KOPT-K1 (cell line): Measurements from ENCODE around the gene SART1.

Experiments used
- H3K27ac ChIP-seq: fragments of 200-600 bp; sonication (generic); 2 replicates; pipeline ENCODE4 v1.5.1; 2016; ENCODE audit warnings: antibody characterized with exemption, mild to moderate bottlenecking, low read depth, low read length; ENCODE audit not compliant: poor library complexity, severe bottlenecking
- H3K36me3 ChIP-seq: fragments of 200-600 bp; sonication (generic); 2 replicates; pipeline ENCODE4 v1.5.1; 2017; ENCODE audit warnings: antibody characterized with exemption, mild to moderate bottlenecking, low read length, moderate library complexity; ENCODE audit not compliant: insufficient read depth
- H3K9me3 ChIP-seq: fragments of 200-600 bp; sonication (generic); 2 replicates; pipeline ENCODE4 v1.5.1; 2017; ENCODE audit warnings: antibody characterized with exemption, low read length, mild to moderate bottlenecking; ENCODE audit not compliant: insufficient read depth, poor library complexity, severe bottlenecking

Gene SART1

DNA sequence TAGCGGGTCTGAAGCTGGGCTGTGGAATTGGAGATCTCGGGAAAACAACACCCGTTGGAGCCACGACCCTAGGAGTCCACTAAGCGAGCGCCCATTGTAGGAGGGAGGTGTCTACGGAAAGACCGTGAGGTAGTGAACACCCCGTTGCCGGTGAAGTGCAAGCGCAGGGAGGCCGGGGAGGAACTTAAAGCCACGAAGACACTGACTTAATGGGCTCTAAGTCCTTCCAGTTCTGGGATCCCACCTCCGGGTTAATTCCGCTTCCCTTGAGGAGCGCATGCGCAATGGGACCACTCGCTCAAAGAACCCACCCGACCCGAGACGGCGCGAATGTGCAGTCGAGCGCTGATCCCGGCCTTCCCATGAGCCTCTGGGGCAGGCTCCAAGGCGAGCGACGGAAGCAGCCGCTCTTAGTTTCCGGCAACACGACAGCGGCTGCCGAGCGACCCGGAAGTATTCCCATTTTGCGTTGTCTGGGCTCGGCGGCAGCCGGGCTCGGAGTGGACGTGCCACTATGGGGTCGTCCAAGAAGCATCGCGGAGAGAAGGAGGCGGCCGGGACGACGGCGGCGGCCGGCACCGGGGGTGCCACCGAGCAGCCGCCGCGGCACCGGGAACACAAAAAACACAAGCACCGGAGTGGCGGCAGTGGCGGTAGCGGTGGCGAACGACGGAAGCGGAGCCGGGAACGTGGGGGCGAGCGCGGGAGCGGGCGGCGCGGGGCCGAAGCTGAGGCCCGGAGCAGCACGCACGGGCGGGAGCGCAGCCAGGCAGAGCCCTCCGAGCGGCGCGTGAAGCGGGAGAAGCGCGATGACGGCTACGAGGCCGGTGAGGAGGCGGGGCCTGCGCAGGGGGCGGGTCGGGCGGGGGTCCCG, at the start of gene SART1:
Gene SART1 (plus strand): TSS at position 468 of the 874 bp plus-strand sequence. CDS start 47 bp downstream, at position 515.
- H3K27ac ChIP-seq: peak within 1 kb of the TSS; percentile 82
- H3K9me3 ChIP-seq: no peaks in the 10 kb centered on the region
- H3K36me3 ChIP-seq: peaks cover 34% of the 10 kb centered on the region

DNA sequence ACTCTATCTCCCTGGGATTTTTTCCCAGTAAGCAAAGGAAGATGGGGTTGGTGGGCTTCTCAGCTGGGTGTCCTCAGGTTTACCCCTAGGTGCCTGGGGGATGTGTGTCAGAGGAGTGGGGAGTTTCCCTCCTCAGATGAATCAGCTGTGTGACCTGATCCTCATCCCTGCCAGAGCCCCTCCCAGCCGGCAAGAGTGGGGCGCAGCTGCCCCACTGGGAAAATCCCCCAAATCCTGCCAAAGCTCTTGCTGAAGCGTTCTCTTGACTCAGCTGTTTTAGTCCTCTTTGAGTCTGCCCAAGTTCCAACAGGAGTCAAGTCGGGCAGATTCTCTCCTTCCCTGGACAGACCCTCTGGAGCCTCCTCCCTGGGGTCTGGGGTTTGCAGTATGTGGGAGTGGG, 48.7 kb upstream of the SART1 start:
- Histone ChIP-seq H3K9me3 (no peaks in the 10 kb centered on the region), H3K27ac (no peak overlapping the region), H3K36me3 (no peaks in the 10 kb centered on the region)

DNA sequence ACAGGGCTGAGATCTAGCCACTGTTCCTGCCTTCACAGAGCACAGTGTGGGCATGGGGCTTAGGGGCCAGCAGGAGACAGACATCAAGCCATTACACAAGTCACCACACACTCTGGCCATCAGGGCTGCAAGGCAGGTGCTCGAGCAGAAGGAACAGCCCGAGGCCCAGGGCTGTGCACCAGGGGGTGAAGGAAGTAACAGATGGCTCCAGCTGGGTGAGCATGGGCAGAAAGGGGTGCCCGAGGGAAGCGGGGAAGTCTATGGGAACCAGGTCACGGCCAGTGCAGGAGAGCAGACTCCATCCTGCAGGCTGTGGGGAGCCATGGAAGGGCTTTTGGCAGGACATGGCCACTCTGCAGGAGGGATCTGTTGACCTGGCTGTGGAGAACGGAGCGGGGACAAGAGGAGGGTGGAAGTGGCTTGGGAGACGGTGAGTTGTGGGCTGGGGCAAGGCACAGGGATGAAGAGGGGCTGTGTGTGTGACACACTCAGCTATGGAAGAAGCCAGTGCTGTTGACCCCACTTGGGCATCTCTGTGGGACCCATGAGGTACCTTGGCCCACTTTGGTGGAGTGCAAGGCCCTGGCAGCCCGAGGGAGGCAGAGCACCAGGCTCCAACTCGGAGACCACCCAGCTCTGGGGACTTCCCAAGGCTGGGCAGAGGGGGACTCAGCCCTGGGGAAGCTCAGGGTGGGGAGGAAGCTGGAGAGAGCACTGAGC, 46.3 kb upstream of the SART1 start:
- Histone ChIP-seq H3K27ac (no peak overlapping the region), H3K36me3 (no peaks in the 10 kb centered on the region), H3K9me3 (no peaks in the 10 kb centered on the region)

- no peaks in the 10 kb centered on the region for H3K9me3 ChIP-seq
- H3K27ac ChIP-seq: no peak overlapping the region
- H3K36me3 ChIP-seq: peaks cover 4% of the 10 kb centered on the region; the same call in 1 of the 2 replicates
These were observed 45.7 kb upstream of the SART1 start for GRCh38 chr11:65915821-65916251.

- Histone ChIP-seq H3K36me3 (peaks cover 8% of the 10 kb centered on the region; the same call in 1 of the 2 replicates), H3K27ac (no peak overlapping the region), H3K9me3 (no peaks in the 10 kb centered on the region)
These were observed 45.1 kb upstream of the SART1 start for GRCh38 chr11:65916391-65916790.

DNA sequence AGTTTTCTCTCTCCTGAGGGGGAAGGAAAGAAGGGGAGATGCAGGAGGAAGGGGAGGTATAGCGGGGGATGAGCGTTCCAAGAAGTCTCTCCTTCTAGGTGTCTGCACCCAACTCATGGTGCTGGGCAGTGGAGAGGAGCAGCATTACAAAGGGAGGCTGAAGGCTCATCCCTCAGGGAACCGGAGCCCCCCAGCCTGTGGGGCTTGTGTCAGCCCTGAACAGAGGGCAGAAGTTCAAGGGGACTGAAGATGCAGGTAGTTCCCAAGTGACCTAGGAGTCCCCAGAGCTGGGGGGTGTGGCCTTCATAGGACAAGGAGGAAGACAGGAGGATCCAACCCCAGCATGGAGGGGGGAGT, 44.5 kb upstream of the SART1 start:
- peaks cover 15% of the 10 kb centered on the region for H3K36me3 ChIP-seq
- H3K9me3 ChIP-seq: no peaks in the 10 kb centered on the region
- H3K27ac ChIP-seq: no peak overlapping the region

GRCh38 chr11:65917434-65918210, 43.9 kb upstream of the SART1 start:
- Histone ChIP-seq H3K27ac (peak overlapping the region; percentile 90), H3K36me3 (peaks cover 20% of the 10 kb centered on the region), H3K9me3 (no peaks in the 10 kb centered on the region)

DNA sequence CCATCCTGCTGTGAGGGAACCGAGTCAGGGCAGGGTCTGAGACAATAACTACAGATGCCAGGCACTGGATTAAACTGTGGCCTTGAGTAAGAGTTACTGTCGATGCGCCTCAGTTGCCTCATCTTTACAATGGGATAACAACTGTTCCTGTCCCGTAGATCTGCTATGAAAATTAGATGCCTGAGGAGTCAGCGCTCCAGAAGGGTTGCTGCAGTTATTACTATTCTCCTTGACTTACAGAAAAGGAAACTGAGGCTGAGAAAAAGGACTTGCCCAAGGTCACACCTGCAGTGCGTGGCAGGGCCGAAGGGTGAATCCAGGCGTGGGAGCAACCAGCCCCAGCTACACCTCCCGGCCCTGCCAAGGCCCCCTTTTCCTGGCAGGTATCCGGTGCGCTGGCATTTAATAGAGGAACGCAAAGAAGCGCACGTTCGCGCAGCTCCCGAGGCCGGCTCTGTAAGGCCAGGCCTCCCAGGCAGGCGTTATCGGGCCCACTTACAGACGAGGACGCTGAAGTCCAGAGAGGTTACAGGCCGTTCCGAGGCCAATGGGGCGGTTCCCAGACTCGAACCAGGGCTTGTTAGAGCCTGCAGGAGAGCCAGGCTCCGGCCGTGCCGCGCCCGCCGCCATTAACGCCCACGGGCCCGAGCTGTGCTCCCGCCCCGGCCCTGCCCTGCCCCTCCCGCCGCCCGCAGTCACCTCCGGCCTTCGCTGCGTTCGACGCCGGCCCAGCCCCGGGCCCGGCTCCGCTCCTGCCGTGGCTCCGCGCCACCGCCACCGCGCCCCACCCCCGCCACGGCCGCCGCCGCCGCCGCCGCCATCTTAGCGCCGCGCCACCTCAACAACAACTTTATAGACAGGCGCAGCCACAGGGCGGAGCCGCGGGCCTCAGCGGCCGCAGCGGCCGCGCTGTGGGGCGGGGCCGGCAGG, 43.1 kb upstream of the SART1 start, which contains the start of gene C11orf68:
Gene C11orf68 (minus strand): TSS at position 852 of the 930 bp plus-strand sequence. CDS start 31 bp downstream, at position 821.
- peak within 1 kb of the TSS; percentile 90 for H3K27ac ChIP-seq
- no peaks in the 10 kb centered on the region for H3K9me3 ChIP-seq
- H3K36me3 ChIP-seq: peaks cover 29% of the 10 kb centered on the region

DNA sequence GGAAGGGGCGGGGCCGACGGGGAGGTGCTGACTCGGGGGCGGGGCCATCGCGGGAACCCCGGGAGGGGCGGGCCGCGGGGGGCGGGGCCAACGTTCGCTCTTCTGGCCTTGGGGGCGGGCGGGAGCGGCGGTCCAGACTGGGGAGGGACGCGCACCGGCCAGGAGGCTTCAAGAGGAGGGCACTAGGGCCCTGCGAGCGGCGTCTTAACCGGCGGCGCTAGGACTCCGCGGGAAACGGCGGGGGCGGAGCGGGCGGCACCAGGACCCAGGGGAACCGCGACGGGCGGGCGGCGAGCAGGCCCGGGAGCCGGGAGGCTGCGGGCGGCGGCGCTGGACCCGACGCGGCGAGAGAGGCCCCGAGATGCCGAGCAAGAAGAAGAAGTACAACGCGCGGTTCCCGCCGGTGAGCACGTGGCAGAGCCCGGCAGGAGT, 42.4 kb upstream of the SART1 start, which contains the start of gene DRAP1:
Gene DRAP1 (plus strand): TSS at position 286 of the 432 bp plus-strand sequence. CDS start 76 bp downstream, at position 362.
- H3K36me3 ChIP-seq: peaks cover 31% of the 10 kb centered on the region
- no peaks in the 10 kb centered on the region for H3K9me3 ChIP-seq
- peak within 1 kb of the TSS; percentile 90 for H3K27ac ChIP-seq

DNA sequence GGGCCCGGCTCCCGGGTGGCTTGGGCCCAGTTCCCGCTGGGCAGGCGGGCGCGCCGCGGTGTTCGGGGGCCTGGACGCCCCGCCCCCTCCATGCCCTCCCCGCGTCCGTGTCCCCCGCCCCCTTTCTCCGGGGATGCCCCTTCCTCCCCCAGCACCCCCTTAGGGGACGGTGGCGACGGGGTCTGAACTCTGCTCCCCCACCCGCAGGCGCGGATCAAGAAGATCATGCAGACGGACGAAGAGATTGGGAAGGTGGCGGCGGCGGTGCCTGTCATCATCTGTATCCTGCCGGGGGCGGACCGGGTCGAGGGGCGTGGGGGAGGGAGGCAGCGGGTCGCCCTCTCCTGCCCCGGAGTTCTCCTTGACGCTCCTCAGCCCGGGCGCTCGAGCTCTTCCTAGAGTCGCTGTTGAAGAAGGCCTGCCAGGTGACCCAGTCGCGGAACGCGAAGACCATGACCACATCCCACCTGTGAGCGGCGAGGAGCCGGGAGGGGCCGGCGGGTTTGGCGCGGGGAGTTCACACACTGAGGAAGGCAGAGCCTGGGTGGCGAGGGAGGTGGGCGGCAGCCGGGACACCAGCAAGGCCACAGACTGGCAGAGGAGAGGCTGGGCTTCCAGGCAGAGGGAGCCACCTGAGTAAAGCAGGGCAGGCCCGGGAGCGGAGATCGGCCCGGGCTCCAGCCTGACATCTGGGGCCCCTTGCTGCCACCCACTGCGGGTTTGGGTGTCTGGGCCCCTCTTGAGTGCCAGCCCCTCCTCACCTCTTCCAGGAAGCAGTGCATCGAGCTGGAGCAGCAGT, 41.8 kb upstream of the SART1 start:
- Histone ChIP-seq H3K9me3 (no peaks in the 10 kb centered on the region), H3K27ac (peak overlapping the region; percentile 84), H3K36me3 (peaks cover 37% of the 10 kb centered on the region)

DNA sequence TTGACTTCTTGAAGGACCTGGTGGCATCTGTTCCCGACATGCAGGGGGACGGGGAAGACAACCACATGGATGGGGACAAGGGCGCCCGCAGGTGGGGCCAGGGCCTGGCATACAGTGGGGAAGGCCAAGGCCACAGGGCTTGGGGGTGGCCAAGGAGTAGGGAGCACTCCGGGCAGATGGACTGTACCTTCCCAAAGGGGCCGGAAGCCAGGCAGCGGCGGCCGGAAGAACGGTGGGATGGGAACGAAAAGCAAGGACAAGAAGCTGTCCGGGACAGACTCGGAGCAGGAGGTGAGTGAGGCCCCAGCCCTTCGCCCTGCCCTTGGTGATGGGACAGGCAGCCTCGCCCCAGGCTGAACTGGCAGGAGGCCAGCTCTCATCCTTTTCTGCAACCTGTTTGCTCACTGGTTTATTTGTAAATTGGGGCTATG, 41.1 kb upstream of the SART1 start:
- Histone ChIP-seq H3K36me3 (peaks cover 42% of the 10 kb centered on the region), H3K9me3 (no peaks in the 10 kb centered on the region), H3K27ac (peak overlapping the region; percentile 84)

DNA sequence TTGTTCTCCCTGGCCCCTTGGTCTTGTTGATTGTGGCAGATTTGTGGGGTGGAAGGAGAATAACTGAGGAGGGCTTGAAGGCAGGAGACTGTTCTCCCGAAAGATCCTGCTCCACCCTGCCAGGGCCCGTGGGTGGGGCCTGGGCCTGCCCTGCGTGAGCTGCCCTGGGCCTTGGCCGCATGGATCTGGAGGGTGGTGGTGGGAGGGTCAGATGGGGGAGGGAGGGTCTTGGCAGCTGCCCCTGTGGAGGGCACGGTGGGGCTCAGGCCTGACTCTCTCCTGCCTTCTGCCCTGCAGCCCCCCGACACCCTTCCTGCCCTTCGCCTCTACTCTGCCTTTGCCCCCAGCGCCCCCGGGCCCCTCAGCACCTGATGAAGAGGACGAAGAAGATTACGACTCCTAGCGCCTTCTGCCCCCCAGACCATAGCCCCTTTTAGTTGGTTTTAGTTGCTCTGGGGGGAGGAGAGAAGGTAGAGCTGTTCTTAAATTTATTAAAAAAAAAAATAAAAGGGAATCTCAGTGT, 40.4 kb upstream of the SART1 start:
- peaks cover 43% of the 10 kb centered on the region for H3K36me3 ChIP-seq
- peak overlapping the region; percentile 84 for H3K27ac ChIP-seq
- no peaks in the 10 kb centered on the region for H3K9me3 ChIP-seq

DNA sequence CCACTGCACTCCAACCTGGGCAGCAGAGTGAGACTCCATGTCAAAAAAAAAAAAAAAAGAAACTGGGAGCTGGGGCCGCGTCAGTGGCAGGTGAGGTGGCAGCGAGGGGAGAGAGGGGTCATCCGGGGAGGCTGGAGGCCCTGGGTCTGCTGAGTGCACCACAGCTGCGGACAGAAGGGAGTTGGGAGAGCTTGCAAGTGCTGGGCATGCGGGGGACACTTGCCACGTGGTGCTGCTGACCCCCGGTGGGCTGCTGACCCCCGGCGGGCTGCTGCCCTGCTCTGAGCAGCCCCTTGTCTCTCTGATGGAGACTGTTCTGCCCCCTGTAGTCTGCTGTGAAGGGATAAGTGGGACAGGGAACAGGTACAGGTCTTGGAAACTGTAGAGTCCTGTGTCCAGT, 39.7 kb upstream of the SART1 start:
- Histone ChIP-seq H3K36me3 (peaks cover 43% of the 10 kb centered on the region), H3K9me3 (no peaks in the 10 kb centered on the region), H3K27ac (no peak overlapping the region)
